Karpas-422 (cell line): ENCODE data around the gene CNNM1. TPM values are rescaled to one million over a fixed set of nuclear protein-coding genes. Genes with fewer than 3 reads are reported as not detected.

ENCODE experiments used
- DNase-seq: peaks from one replicate; pipeline ENCODE4 v3.0.0-alpha.2; 2015
- H2AFZ ChIP-seq: fragments of 200-600 bp; sonication (generic); 2 replicates; pipeline ENCODE4 v1.6.1; 2014; ENCODE audit warnings: antibody characterized with exemption, low read length, mixed read lengths
- H3K27ac ChIP-seq: fragments of 200-600 bp; sonication (generic); 2 replicates; pipeline ENCODE4 v1.5.1; 2014; ENCODE audit warnings: mild to moderate bottlenecking, low read length, moderate library complexity
- H3K27me3 ChIP-seq: fragments of 200-600 bp; sonication (generic); 2 replicates; pipeline ENCODE4 v1.6.1; 2014; ENCODE audit warnings: low read length, mixed read lengths
- H3K36me3 ChIP-seq: fragments of 200-600 bp; sonication (generic); 2 replicates; pipeline ENCODE4 v1.6.1; 2014; ENCODE audit warnings: low read length, mixed read lengths; ENCODE audit not compliant: insufficient read depth
- H3K4me1 ChIP-seq: fragments of 200-600 bp; sonication (generic); 2 replicates; pipeline ENCODE4 v1.6.1; 2014; ENCODE audit warnings: mild to moderate bottlenecking, low read length, mixed read lengths
- H3K4me2 ChIP-seq: fragments of 200-600 bp; sonication (generic); 2 replicates; pipeline ENCODE4 v1.6.1; 2014; ENCODE audit warnings: low read length, low read depth, mild to moderate bottlenecking; ENCODE audit not compliant: poor library complexity, severe bottlenecking
- H3K4me3 ChIP-seq: fragments of 200-600 bp; sonication (generic); 2 replicates; pipeline ENCODE4 v1.5.1; 2014; ENCODE audit warnings: mild to moderate bottlenecking, antibody characterized with exemption, low read length, mixed read lengths
- H3K79me2 ChIP-seq: fragments of 200-600 bp; sonication (generic); 2 replicates; pipeline ENCODE4 v1.6.1; 2014; ENCODE audit warnings: mild to moderate bottlenecking, low read length, mixed read lengths
- H3K9ac ChIP-seq: fragments of 200-600 bp; sonication (generic); 2 replicates; pipeline ENCODE4 v1.6.0; 2014; ENCODE audit warnings: low read length
- H3K9me2 ChIP-seq: fragments of 200-600 bp; sonication (generic), shearing (Covaris generic); replicated peaks from 2 replicates; pipeline ENCODE4 v1.6.0; 2014; ENCODE audit warnings: mild to moderate bottlenecking, low read length, moderate library complexity; ENCODE audit not compliant: insufficient read depth
- H3K9me3 ChIP-seq: fragments of 300-700, 200-600 bp; sonication (generic); 2 replicates; pipeline ENCODE4 v1.6.1; 2014; ENCODE audit warnings: low read length, mixed read lengths
- H4K20me1 ChIP-seq: fragments of 200-600 bp; sonication (generic); 2 replicates; pipeline ENCODE4 v1.6.1; 2014; ENCODE audit warnings: mild to moderate bottlenecking, antibody characterized with exemption, low read length, low read depth; ENCODE audit not compliant: insufficient read depth
- total RNA-seq: library from RNA; depleted of rRNA; stranded (reverse); fragments of >200 nt; shearing (Covaris generic); gene quantifications from 2 replicates; pipeline ENCODE4 v1.2.3, GENCODE V29; 2014; ENCODE audit warnings: low replicate concordance

Gene CNNM1
- total RNA-seq, 1 experiment from 2014 or later = not detected

DNA sequence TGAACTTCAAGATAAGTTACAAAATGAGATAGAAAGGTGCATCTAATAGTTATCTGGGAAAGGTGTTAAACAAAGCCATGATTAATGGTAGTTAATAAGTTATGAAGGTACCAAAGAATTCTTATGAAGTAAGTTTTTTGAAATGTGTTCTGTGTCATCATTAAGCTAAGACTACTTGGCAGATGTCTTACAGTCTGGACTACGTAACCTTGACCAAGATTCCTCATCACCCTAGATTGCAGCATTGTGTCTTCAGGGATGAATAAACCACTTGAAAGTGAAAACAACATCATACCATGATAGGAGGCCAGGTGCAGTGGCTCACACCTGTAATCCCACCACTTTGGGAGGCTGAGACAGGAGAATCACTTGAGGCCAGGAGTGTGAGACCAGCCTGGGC lies 53.0 kb downstream of the CNNM1 start:
- no peak for DNase-seq
- no peaks in the 10 kb centered on the region for H4K20me1 ChIP-seq
- no peaks in the 10 kb centered on the region for H3K36me3 ChIP-seq
- H3K27ac ChIP-seq = no peak overlapping the region
- H3K4me2 ChIP-seq = no peak overlapping the region
- H3K9me2 ChIP-seq = no peaks in the 10 kb centered on the region
- no peak overlapping the region for H3K4me3 ChIP-seq
- H2AFZ ChIP-seq = no peak overlapping the region
- no peaks in the 10 kb centered on the region for H3K27me3 ChIP-seq
- H3K9ac ChIP-seq = no peak overlapping the region
- H3K79me2 ChIP-seq = no peaks in the 10 kb centered on the region
- H3K4me1 ChIP-seq = no peaks in the 10 kb centered on the region
- no peaks in the 10 kb centered on the region for H3K9me3 ChIP-seq

- Histone ChIP-seq H3K9ac (no peak overlapping the region), H3K4me2 (no peak overlapping the region), H3K4me1 (no peaks in the 10 kb centered on the region), H3K27me3 (no peaks in the 10 kb centered on the region), H3K79me2 (no peaks in the 10 kb centered on the region), H4K20me1 (no peaks in the 10 kb centered on the region), H3K4me3 (no peak overlapping the region), H3K27ac (no peak overlapping the region), H3K9me2 (no peaks in the 10 kb centered on the region), H3K36me3 (no peaks in the 10 kb centered on the region), H3K9me3 (no peaks in the 10 kb centered on the region), H2AFZ (no peak overlapping the region)
- no peak for DNase-seq
These were observed 57.9 kb downstream of the CNNM1 start for GRCh38 chr10:99387071-99387470.

- H3K79me2 ChIP-seq = no peaks in the 10 kb centered on the region
- no peaks in the 10 kb centered on the region for H3K9me3 ChIP-seq
- no peak overlapping the region for H3K4me2 ChIP-seq
- H3K27ac ChIP-seq = no peak overlapping the region
- no peak overlapping the region for H3K4me3 ChIP-seq
- H3K9ac ChIP-seq = no peak overlapping the region
- no peaks in the 10 kb centered on the region for H3K4me1 ChIP-seq
- no peaks in the 10 kb centered on the region for H3K36me3 ChIP-seq
- H3K9me2 ChIP-seq = no peaks in the 10 kb centered on the region
- no peak for DNase-seq
- H4K20me1 ChIP-seq = no peaks in the 10 kb centered on the region
- no peak overlapping the region for H2AFZ ChIP-seq
- no peaks in the 10 kb centered on the region for H3K27me3 ChIP-seq
These were observed 58.4 kb downstream of the CNNM1 start for GRCh38 chr10:99387541-99387940.

DNA sequence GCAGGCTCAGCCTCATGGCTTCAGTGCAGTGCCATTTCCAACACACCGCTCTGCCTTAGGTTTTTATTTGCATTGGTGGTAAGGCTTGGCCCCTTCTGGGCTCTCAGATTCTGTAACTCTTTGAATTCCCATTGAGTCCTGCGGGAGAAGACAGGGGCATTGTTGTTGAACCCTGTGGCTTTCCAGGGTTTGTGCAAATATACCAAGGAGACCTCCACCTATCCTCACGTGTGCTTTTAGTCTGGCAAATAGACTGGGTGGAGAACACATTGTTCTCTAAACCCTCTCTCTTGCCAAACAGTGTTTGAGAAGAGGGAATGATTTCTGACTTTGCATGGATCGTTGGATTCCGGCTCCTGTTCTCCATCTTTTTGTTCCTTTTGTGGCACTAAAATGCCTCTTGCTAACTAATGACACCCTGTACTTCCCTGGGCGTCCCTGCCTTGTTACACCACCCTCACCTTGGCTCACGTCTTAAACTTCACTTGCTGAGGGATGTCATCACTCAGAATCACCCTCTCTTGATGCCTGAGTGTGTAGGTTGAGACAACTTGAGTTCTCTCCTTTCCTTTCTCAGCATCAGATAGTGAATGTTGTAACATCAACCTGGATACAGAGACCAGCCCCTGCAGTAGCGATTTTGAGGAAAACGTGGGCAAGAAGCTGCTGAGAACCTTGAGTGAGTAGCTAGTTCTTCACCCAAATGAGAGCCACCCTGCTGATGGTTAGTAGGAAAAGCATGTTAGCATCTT lies 60.7 kb downstream of the CNNM1 start:
- H3K4me3 ChIP-seq = no peak overlapping the region

GRCh38 chr10:99391346-99391745 lies 62.2 kb downstream of the CNNM1 start:
- Histone ChIP-seq H3K79me2 (no peaks in the 10 kb centered on the region), H3K4me1 (no peaks in the 10 kb centered on the region), H3K9me2 (no peaks in the 10 kb centered on the region), H3K4me2 (no peak overlapping the region), H3K9ac (no peak overlapping the region), H3K9me3 (no peaks in the 10 kb centered on the region), H4K20me1 (no peaks in the 10 kb centered on the region), H2AFZ (no peak overlapping the region), H3K36me3 (no peaks in the 10 kb centered on the region), H3K27ac (no peak overlapping the region), H3K4me3 (no peak overlapping the region), H3K27me3 (no peaks in the 10 kb centered on the region)
- DNase-seq = no peak

More for the DNA sequence above, 60.7 kb downstream of the CNNM1 start:
- Histone ChIP-seq H4K20me1 (no peaks in the 10 kb centered on the region), H3K36me3 (no peaks in the 10 kb centered on the region), H3K4me2 (no peak overlapping the region), H3K9ac (no peak overlapping the region), H2AFZ (no peak overlapping the region), H3K4me1 (no peaks in the 10 kb centered on the region), H3K9me2 (no peaks in the 10 kb centered on the region), H3K27ac (no peak overlapping the region), H3K9me3 (no peaks in the 10 kb centered on the region), H3K79me2 (no peaks in the 10 kb centered on the region), H3K27me3 (no peaks in the 10 kb centered on the region)
- DNase-seq = no peak

GRCh38 chr10:99393036-99393435 lies 63.9 kb downstream of the CNNM1 start:
- H3K27ac ChIP-seq = no peak overlapping the region
- H3K36me3 ChIP-seq = no peaks in the 10 kb centered on the region
- H3K4me1 ChIP-seq = no peaks in the 10 kb centered on the region
- H3K9me2 ChIP-seq = no peaks in the 10 kb centered on the region
- H2AFZ ChIP-seq = no peak overlapping the region
- no peak for DNase-seq
- H3K9ac ChIP-seq = no peak overlapping the region
- no peaks in the 10 kb centered on the region for H3K27me3 ChIP-seq
- H3K4me2 ChIP-seq = no peak overlapping the region
- no peaks in the 10 kb centered on the region for H3K79me2 ChIP-seq
- H4K20me1 ChIP-seq = no peaks in the 10 kb centered on the region
- no peak overlapping the region for H3K4me3 ChIP-seq
- H3K9me3 ChIP-seq = no peaks in the 10 kb centered on the region

DNA sequence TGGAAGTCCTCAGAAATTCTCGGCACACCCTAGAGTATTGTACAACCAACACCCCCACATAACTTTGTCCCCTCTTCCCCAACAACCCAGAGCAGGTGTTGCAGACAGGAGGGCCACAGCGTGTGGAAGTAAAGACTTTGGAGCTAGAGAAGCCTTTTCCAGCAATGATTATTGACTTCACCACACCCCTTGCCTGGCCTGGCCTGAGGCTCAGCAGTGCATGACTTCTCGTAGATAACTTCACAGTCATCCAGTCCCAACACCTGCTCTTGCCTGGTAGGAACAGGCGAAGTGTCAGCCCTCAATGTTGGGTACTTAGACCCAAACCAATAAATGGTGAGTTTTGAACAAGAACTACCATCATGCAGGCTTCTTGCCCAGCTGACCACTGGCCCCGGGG lies 64.5 kb downstream of the CNNM1 start:
- H3K9me2 ChIP-seq = no peaks in the 10 kb centered on the region
- H3K27ac ChIP-seq = no peak overlapping the region
- H2AFZ ChIP-seq = no peak overlapping the region
- DNase-seq = no peak
- no peaks in the 10 kb centered on the region for H4K20me1 ChIP-seq
- no peak overlapping the region for H3K9ac ChIP-seq
- H3K9me3 ChIP-seq = no peaks in the 10 kb centered on the region
- no peaks in the 10 kb centered on the region for H3K27me3 ChIP-seq
- no peaks in the 10 kb centered on the region for H3K36me3 ChIP-seq
- no peak overlapping the region for H3K4me2 ChIP-seq
- no peaks in the 10 kb centered on the region for H3K79me2 ChIP-seq
- H3K4me1 ChIP-seq = no peaks in the 10 kb centered on the region
- H3K4me3 ChIP-seq = no peak overlapping the region

GRCh38 chr10:99394256-99394655 lies 65.1 kb downstream of the CNNM1 start:
- Histone ChIP-seq H3K4me1 (no peaks in the 10 kb centered on the region), H3K9me2 (no peaks in the 10 kb centered on the region), H3K4me2 (no peak overlapping the region), H3K9ac (no peak overlapping the region), H2AFZ (no peak overlapping the region), H3K27ac (no peak overlapping the region), H4K20me1 (no peaks in the 10 kb centered on the region), H3K79me2 (no peaks in the 10 kb centered on the region), H3K4me3 (no peak overlapping the region), H3K9me3 (no peaks in the 10 kb centered on the region), H3K36me3 (no peaks in the 10 kb centered on the region), H3K27me3 (no peaks in the 10 kb centered on the region)
- DNase-seq = no peak
